HepG2 (cell line): Measurements from ENCODE around the gene ENTREP3. TPM values are rescaled to one million over a fixed set of nuclear protein-coding genes. Genes with fewer than 3 reads are reported as not detected.

Source experiments
- ARNT2 ChIP-seq: sonication (generic); formaldehyde crosslinking; IDR thresholded peaks from 2 replicates; pipeline ENCODE4 v1.8.0; 2022; ENCODE audit warnings: mild to moderate bottlenecking, low read depth, missing genetic modification reagents, moderate library complexity
- CSRNP1 ChIP-seq: sonication (generic); formaldehyde crosslinking; IDR thresholded peaks from 2 replicates; pipeline ENCODE4 v1.8.1; 2023; ENCODE audit warnings: mild to moderate bottlenecking, missing genetic modification reagents
- GATA4 ChIP-seq: sonication (generic); IDR thresholded peaks from 2 replicates; pipeline ENCODE4 v1.6.1; 2016; ENCODE audit warnings: antibody characterized with exemption, low read depth, borderline replicate concordance
- HNRNPLL ChIP-seq: fragments of 200-400 bp; formaldehyde crosslinking; IDR thresholded peaks from 2 replicates; pipeline ENCODE4 v1.6.1; 2017; ENCODE audit warnings: mild to moderate bottlenecking, low read depth, low read length; ENCODE audit not compliant: poor library complexity, severe bottlenecking
- MAX ChIP-seq: IDR thresholded peaks from 2 replicates; pipeline ENCODE4 v1.6.1; 2012; ENCODE audit warnings: inconsistent platforms
- MEIS1 ChIP-seq: sonication (generic); formaldehyde crosslinking; IDR thresholded peaks from 2 replicates; pipeline ENCODE4 v1.9.0; 2021; ENCODE audit warnings: mild to moderate bottlenecking, missing genetic modification reagents, moderate library complexity, borderline replicate concordance
- NAIF1 ChIP-seq: sonication (generic); formaldehyde crosslinking; IDR thresholded peaks from 2 replicates; pipeline ENCODE4 v1.5.0; 2020; ENCODE audit warnings: mild to moderate bottlenecking, missing genetic modification reagents, borderline replicate concordance
- NFE2L2 ChIP-seq: fragments of 150-350 bp; IDR thresholded peaks from 2 replicates; pipeline ENCODE4 v1.6.1; 2014; ENCODE audit warnings: low read length
- NR2F1 ChIP-seq, 2 experiments: fragments of 450-650 bp in 1 of 2; formaldehyde crosslinking in 1 of 2; IDR thresholded peaks; 2 replicates each; pipeline versions ENCODE4 v1.5.0 to v1.6.1; 2016 to 2020; ENCODE audit warnings: mild to moderate bottlenecking in 1 of 2, missing compliant biosample characterization in 1 of 2, missing genetic modification reagents in 1 of 2, moderate library complexity in 1 of 2
- NR2F6 ChIP-seq, 2 experiments: IDR thresholded peaks; 2 replicates each; pipeline ENCODE4 v1.6.1; 2016; ENCODE audit warnings: antibody characterized with exemption in 1 of 2, mild to moderate bottlenecking in 1 of 2
- PAX8 ChIP-seq: sonication (generic); formaldehyde crosslinking; IDR thresholded peaks from 2 replicates; pipeline ENCODE4 v1.8.0; 2022; ENCODE audit warnings: mild to moderate bottlenecking, missing genetic modification reagents, borderline replicate concordance
- PCBP1 ChIP-seq: fragments of 200-400 bp; formaldehyde crosslinking; IDR thresholded peaks from 2 replicates; pipeline ENCODE4 v1.6.1; 2017; ENCODE audit warnings: mild to moderate bottlenecking, low read depth, low read length, borderline replicate concordance
- SOX6 ChIP-seq, 2 experiments: fragments of 450-650 bp in 1 of 2; sonication (generic) in 1 of 2; formaldehyde crosslinking in 1 of 2; IDR thresholded peaks; 2 replicates each; pipeline versions ENCODE4 v1.4.0 to v1.6.1; 2017 to 2020; ENCODE audit warnings: antibody characterized with exemption in 1 of 2, mild to moderate bottlenecking in 1 of 2, missing genetic modification reagents in 1 of 2
- SRF ChIP-seq: IDR thresholded peaks from 2 replicates; pipeline ENCODE4 v1.6.1; 2011; ENCODE audit warnings: mild to moderate bottlenecking, low read depth, low read length, moderate library complexity
- ZNF274 ChIP-seq: sonication (generic); formaldehyde crosslinking; IDR thresholded peaks from 2 replicates; pipeline ENCODE4 v1.5.1; 2020; ENCODE audit warnings: mild to moderate bottlenecking, missing genetic modification reagents
- ZNF335 ChIP-seq: sonication (generic); formaldehyde crosslinking; IDR thresholded peaks from 2 replicates; pipeline ENCODE4 v1.4.0; 2020; ENCODE audit warnings: missing genetic modification reagents
- ZNF337 ChIP-seq: sonication (generic); formaldehyde crosslinking; IDR thresholded peaks from 2 replicates; pipeline ENCODE4 v1.5.1; 2020; ENCODE audit warnings: missing genetic modification reagents, low read depth, mild to moderate bottlenecking, borderline replicate concordance
- ZNF513 ChIP-seq: sonication (generic); formaldehyde crosslinking; conservative IDR thresholded peaks from 2 replicates; pipeline ENCODE4 v1.5.0; 2020; ENCODE audit warnings: missing genetic modification reagents
- ZNF577 ChIP-seq: sonication (generic); formaldehyde crosslinking; IDR thresholded peaks from 2 replicates; pipeline ENCODE4 v1.4.0; 2020; ENCODE audit warnings: mild to moderate bottlenecking, low read depth, missing genetic modification reagents, borderline replicate concordance
- ZNF790 ChIP-seq: sonication (generic); formaldehyde crosslinking; IDR thresholded peaks from 2 replicates; pipeline ENCODE4 v1.8.0; 2022; ENCODE audit warnings: missing genetic modification reagents, mild to moderate bottlenecking, borderline replicate concordance
- ZSCAN21 ChIP-seq: sonication (generic); formaldehyde crosslinking; IDR thresholded peaks from 2 replicates; pipeline ENCODE4 v1.8.0; 2022; ENCODE audit warnings: mild to moderate bottlenecking, missing genetic modification reagents, moderate library complexity, borderline replicate concordance
- polyA plus RNA-seq, 8 experiments: library from polyadenylated mRNA; depleted of rRNA in 3 of 8; stranded (reverse) in 7 of 8; unstranded in 1 of 8; fragments of >200 nt; fragmentation: Illumina TruSeq in 4 of 8; extraction: Trizol in 4 of 8; gene quantifications; 2 replicates each; pipeline versions ENCODE4 v1.2.1 to v1.2.3, GENCODE V29; 2011 to 2016; ENCODE audit warnings: low read depth in 4 of 8, missing spikeins in 1 of 8, mixed read lengths in 1 of 8; ENCODE audit not compliant: insufficient read depth in 1 of 8
- total RNA-seq, 5 experiments: library from RNA; depleted of rRNA; stranded (reverse); fragments of >200 nt; fragmentation: Illumina TruSeq; extraction: Trizol; gene quantifications; 2 replicates each; pipeline ENCODE4 v1.2.3, GENCODE V29; 2016; ENCODE audit warnings: low read depth in 1 of 5
- TF ChIP-seq, protein P1 (sequence below): sonication (generic); formaldehyde crosslinking; IDR thresholded peaks from 2 replicates; pipeline ENCODE4 v1.8.1; 2023; ENCODE audit warnings: mild to moderate bottlenecking, inconsistent platforms, moderate library complexity, missing genetic modification reagents, borderline replicate concordance
- TF ChIP-seq, protein P2 (sequence below), 2 experiments: sonication (generic) in 1 of 2; formaldehyde crosslinking in 1 of 2; IDR thresholded peaks; 2 replicates each; pipeline versions ENCODE4 v1.4.0 to v1.6.1; 2018 to 2020; ENCODE audit warnings: missing genetic modification reagents in 2 of 2, borderline replicate concordance in 1 of 2, low read depth in 1 of 2, mild to moderate bottlenecking in 1 of 2, missing biosample characterization in 1 of 2

ENTREP3 gene
- total and polyA plus RNA-seq, 2 of the 13 experiments (the other 11 are each of a cell fraction or from before 2014, with no cell fraction given): 4.1 to 9.9 TPM

- TF ChIP-seq ZNF513 (CRISPR knock-in tag): no peak
- peak; percentile 77 for TF ChIP-seq MEIS1 (CRISPR knock-in tag)
- peak; percentile 8; the same call in 1 of the 2 replicates for TF ChIP-seq PAX8 (CRISPR knock-in tag)
- TF ChIP-seq ZNF274 (CRISPR knock-in tag): 0 out of 2 replicates have a peak, but pooled peaks have one; percentile 43
- TF ChIP-seq NAIF1 (CRISPR knock-in tag): no peak
- TF ChIP-seq, protein P1, sequence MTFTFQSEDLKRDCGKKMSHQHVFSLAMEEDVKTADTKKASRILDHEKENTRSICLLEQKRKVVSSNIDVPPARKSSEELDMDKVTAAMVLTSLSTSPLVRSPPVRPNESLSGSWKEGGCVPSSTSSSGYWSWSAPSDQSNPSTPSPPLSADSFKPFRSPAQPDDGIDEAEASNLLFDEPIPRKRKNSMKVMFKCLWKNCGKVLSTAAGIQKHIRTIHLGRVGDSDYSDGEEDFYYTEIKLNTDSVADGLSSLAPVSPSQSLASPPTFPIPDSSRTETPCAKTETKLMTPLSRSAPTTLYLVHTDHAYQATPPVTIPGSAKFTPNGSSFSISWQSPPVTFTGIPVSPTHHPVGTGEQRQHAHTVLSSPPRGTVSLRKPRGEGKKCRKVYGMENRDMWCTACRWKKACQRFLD (CRISPR knock-in tag): no peak
- TF ChIP-seq SRF: no peak
- no peak for TF ChIP-seq PCBP1
- no peak for TF ChIP-seq NFE2L2
- peak; percentile 15; the same call in 1 of the 2 replicates for TF ChIP-seq CSRNP1 (CRISPR knock-in tag)
- peak; percentile 26 for TF ChIP-seq ARNT2 (CRISPR knock-in tag)
- TF ChIP-seq ZNF337 (CRISPR knock-in tag): no peak
- no peak for TF ChIP-seq NR2F1 (CRISPR knock-in tag; IDR thresholded peaks at IDR 0.05)
- TF ChIP-seq HNRNPLL: no peak
- TF ChIP-seq, protein P2, sequence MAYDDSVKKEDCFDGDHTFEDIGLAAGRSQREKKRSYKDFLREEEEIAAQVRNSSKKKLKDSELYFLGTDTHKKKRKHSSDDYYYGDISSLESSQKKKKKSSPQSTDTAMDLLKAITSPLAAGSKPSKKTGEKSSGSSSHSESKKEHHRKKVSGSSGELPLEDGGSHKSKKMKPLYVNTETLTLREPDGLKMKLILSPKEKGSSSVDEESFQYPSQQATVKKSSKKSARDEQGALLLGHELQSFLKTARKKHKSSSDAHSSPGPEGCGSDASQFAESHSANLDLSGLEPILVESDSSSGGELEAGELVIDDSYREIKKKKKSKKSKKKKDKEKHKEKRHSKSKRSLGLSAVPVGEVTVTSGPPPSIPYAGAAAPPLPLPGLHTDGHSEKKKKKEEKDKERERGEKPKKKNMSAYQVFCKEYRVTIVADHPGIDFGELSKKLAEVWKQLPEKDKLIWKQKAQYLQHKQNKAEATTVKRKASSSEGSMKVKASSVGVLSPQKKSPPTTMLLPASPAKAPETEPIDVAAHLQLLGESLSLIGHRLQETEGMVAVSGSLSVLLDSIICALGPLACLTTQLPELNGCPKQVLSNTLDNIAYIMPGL (CRISPR knock-in tag; IDR thresholded peaks at IDR 0.05; ENCODE audit: borderline replicate concordance in 1 of 2, low read depth in 1 of 2): peak in 1 of 2 experiments; percentile 75; a peak in 1 of 4 replicates
- TF ChIP-seq ZSCAN21: no peak
- 0 out of 2 replicates have a peak, but pooled peaks have one; percentile 6 for TF ChIP-seq ZNF335 (CRISPR knock-in tag)
- no peak for TF ChIP-seq GATA4
- TF ChIP-seq ZNF577: no peak
- peak; percentile 91 for TF ChIP-seq MAX
- TF ChIP-seq SOX6 (IDR thresholded peaks at IDR 0.05): no peak
- peak; percentile 32; the same call in 1 of the 2 replicates for TF ChIP-seq SOX6 (CRISPR knock-in tag; IDR thresholded peaks at IDR 0.05)
- TF ChIP-seq NR2F6 (IDR thresholded peaks at IDR 0.05): no peak
- no peak for TF ChIP-seq NR2F6 (CRISPR knock-in tag; IDR thresholded peaks at IDR 0.05)
- no peak for TF ChIP-seq ZNF790
Measured at GRCh38 chr1:155226910-155227260, 28.4 kb downstream of the ENTREP3 start (continued).
